Prostate gland (tissue), 2 donors: Measurements from ENCODE around the gene CLPTM1L. TPM values are rescaled to one million over a fixed set of nuclear protein-coding genes. Genes with fewer than 3 reads are reported as not detected.
"Not testable (repeated sequence)": the region's sequence is repeated elsewhere in the genome, so short reads cannot be mapped to it uniquely, and the experiment has no call there.

Experiments used
- DNase-seq: peaks from one replicate; pipeline ENCODE4 v3.0.0-alpha.2; 2019; ENCODE audit warnings: low spot score
- H3K27ac ChIP-seq, 2 donors: fragments of 200-600 bp; sonication (generic); 2 replicates each; pipeline ENCODE4 v1.5.1; 2017 to 2019
- H3K27me3 ChIP-seq: fragments of 200-600 bp; sonication (generic); replicated peaks from 2 replicates; pipeline ENCODE4 v1.5.1; 2019; ENCODE audit not compliant: insufficient read depth
- H3K36me3 ChIP-seq, 2 donors: fragments of 200-600 bp; sonication (generic); 1 replicate in 1 of 2; 2 replicates in 1 of 2; pipeline versions ENCODE4 v1.5.1 to v1.8.1; 2017 to 2019
- H3K4me1 ChIP-seq: fragments of 200-600 bp; sonication (generic); replicated peaks from 2 replicates; pipeline ENCODE4 v1.5.1; 2019
- H3K4me3 ChIP-seq, 2 donors: fragments of 200-600 bp; sonication (generic); 2 replicates each; pipeline ENCODE4 v1.5.1; 2017 to 2019
- H3K9me3 ChIP-seq: fragments of 200-600 bp; sonication (generic); 2 replicates; pipeline ENCODE4 v1.5.1; 2017
- CTCF ChIP-seq, 4 experiments: fragments of 200-600 bp in 2 of 4; fragments of 450-650 bp in 2 of 4; sonication (generic) in 2 of 4; IDR thresholded peaks; 1 replicate in 3 of 4; 2 replicates in 1 of 4; pipeline ENCODE4 v1.5.1; 2016 to 2019; ENCODE audit warnings: antibody characterized with exemption in 4 of 4, mild to moderate bottlenecking in 2 of 4, moderate library complexity in 2 of 4
- POLR2A ChIP-seq: fragments of 450-650 bp; IDR thresholded peaks from one replicate; pipeline ENCODE4 v1.6.1; 2016; ENCODE audit warnings: antibody characterized with exemption, mild to moderate bottlenecking
- POLR2AphosphoS5 ChIP-seq: sonication (generic); formaldehyde crosslinking; IDR thresholded peaks from one replicate; pipeline ENCODE4 v1.6.1; 2017; ENCODE audit warnings: antibody characterized with exemption
- WGBS: methylation state at CpG from one replicate; pipeline ENCODE4 v1.1.5; 2018; 5-methylcytosine and 5-hydroxymethylcytosine counted together
- intact Hi-C: fragments of 100-400 bp; cut with DNase I; formaldehyde crosslinking; loops from one replicate; pipeline ENCODE4 v1.14.2; 2022
- total RNA-seq, 2 donors: library from RNA; depleted of rRNA; stranded (reverse); fragments of >200 nt; gene quantifications; one replicate each; pipeline ENCODE4 v1.1.0, GENCODE V29; 2016

CLPTM1L gene
- total RNA-seq, 2 donors from 2014 or later = 105 to 135 TPM

GRCh38 chr5:1343315-1343751 lies 1.6 kb downstream of the CLPTM1L start:
- Histone ChIP-seq H3K4me1 (peaks cover 5% of the 10 kb centered on the region), H3K27ac (no peak overlapping the region), H3K27me3 (no peaks in the 10 kb centered on the region), H3K4me3 (no peak overlapping the region), H3K36me3 (no peaks in the 10 kb centered on the region), H3K9me3 (no peaks in the 10 kb centered on the region)
- intact Hi-C loops = loop anchor here (10.0 kb wide), 1 partner anchor 301 kb away; no protein-coding TSS in a partner anchor
- TF ChIP-seq CTCF (IDR thresholded peaks at IDR 0.05) = no peak
- TF ChIP-seq POLR2A = no peak
- TF ChIP-seq POLR2AphosphoS5 = no peak
- DNase-seq = no peak
- WGBS = 89% methylated on average over 9 of the region's 9 CpGs

GRCh38 chr5:1342711-1343110 lies 2.2 kb downstream of the CLPTM1L start:
- not testable (repeated sequence) for H3K4me3 ChIP-seq, DNase-seq
- WGBS = 94% methylated on average over 14 of the region's 14 CpGs

DNA sequence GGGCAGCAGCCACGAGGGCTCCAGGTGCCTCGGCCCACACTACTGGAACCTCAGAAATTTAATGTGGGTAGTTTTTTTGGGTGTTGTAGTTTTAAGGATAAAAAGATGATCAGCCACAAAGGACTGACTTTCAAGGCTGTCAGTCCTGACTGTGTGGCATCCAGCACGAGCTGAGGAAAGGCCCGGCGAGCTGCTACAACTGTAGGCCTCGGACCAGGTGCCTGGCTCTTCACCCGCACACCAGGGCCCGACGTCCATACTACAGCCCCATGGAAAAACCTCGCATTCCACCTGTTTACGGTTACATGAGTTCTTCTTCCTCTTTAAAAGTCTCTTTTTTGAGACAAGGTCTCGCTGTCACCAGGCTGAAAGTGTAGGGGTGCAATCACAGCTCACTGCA lies 2.6 kb downstream of the CLPTM1L start:
- intact Hi-C loops = loop anchor here (10.0 kb wide), 1 partner anchor 303 kb away; no protein-coding TSS in a partner anchor
- DNase-seq = no peak
- no peaks in the 10 kb centered on the region for H3K27me3 ChIP-seq
- H3K4me3 ChIP-seq = no peak overlapping the region
- H3K9me3 ChIP-seq = no peaks in the 10 kb centered on the region
- WGBS = 93% methylated on average over 12 of the region's 12 CpGs
- H3K4me1 ChIP-seq = peaks cover 5% of the 10 kb centered on the region
- no peak for TF ChIP-seq CTCF (IDR thresholded peaks at IDR 0.05)
- TF ChIP-seq POLR2AphosphoS5 = no peak
- no peak for TF ChIP-seq POLR2A
- no peak overlapping the region for H3K27ac ChIP-seq
- peaks cover 5% of the 10 kb centered on the region in 2 donors for H3K36me3 ChIP-seq

More at GRCh38 chr5:1342711-1343110, 2.2 kb downstream of the CLPTM1L start:
- not testable (repeated sequence) for H3K9me3 ChIP-seq, H3K4me1 ChIP-seq, H3K27ac ChIP-seq, H3K27me3 ChIP-seq, H3K36me3 ChIP-seq
- intact Hi-C loops = loop anchor here (10.0 kb wide), 1 partner anchor 302 kb away; no protein-coding TSS in a partner anchor

DNA sequence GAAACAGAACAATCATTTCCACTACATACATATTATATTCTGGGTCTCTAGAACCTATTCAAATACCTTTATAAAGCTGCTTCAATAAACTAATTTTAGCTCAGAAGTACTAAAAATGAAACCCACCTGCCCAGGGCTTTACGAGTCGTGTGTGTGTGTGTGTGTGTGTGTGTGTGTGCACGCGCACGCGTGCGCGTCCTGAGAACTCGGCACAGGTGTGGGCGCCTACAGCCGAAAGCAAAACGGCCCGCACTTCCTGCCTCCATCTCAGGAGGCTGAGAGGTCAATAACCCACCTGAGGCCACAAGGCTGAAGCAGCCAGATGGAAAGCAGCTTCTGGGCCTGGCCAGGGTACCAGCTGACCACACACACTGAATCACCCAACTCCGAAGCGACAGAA lies 3.0 kb downstream of the CLPTM1L start:
- TF ChIP-seq POLR2A = no peak
- TF ChIP-seq CTCF (IDR thresholded peaks at IDR 0.05) = no peak
- TF ChIP-seq POLR2AphosphoS5 = no peak
- WGBS = 94% methylated on average over 15 of the region's 15 CpGs
- H3K27ac ChIP-seq = no peak overlapping the region

DNA sequence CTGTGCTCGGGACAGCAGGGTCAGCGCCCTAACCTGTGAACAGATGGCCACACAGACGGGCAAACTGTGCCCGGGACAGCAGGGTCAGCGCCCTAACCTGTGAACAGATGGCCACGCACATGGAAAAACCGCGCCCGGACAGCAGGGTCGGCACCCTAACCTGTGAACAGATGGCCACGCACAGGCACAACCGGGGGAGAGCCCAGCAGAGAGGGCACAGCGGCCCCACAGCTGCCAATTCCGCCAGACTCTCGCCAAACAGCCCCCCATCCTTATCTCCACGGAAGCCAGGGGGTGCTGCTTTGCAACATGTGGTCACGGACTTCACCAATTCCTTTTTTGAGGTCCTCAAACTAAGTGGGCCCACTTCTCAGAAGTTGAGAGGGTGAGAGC lies 5.1 kb downstream of the CLPTM1L start:
- WGBS = 93% methylated on average over 13 of the region's 17 CpGs
- H3K4me1 ChIP-seq, H3K9me3 ChIP-seq, H3K4me3 ChIP-seq, H3K36me3 ChIP-seq, H3K27me3 ChIP-seq, DNase-seq, H3K27ac ChIP-seq: not testable (repeated sequence)
- intact Hi-C loops = loop anchor here (10.0 kb wide), 1 partner anchor 305 kb away; no protein-coding TSS in a partner anchor

More for the DNA sequence above, 3.0 kb downstream of the CLPTM1L start:
- DNase-seq = no peak
- intact Hi-C loops = loop anchor here (10.0 kb wide), 1 partner anchor 303 kb away; no protein-coding TSS in a partner anchor
- Histone ChIP-seq H3K36me3 (peaks cover 6 to 8% of the 10 kb centered on the region in 2 donors), H3K4me3 (no peak overlapping the region), H3K27me3 (no peaks in the 10 kb centered on the region), H3K9me3 (no peaks in the 10 kb centered on the region), H3K4me1 (peaks cover 5% of the 10 kb centered on the region)

- H3K4me1 ChIP-seq, H3K27me3 ChIP-seq, H3K27ac ChIP-seq, DNase-seq, H3K4me3 ChIP-seq, intact Hi-C loops, H3K36me3 ChIP-seq, H3K9me3 ChIP-seq: not testable (repeated sequence)
- WGBS = 94% methylated on average over 30 of the region's 34 CpGs
Observed at GRCh38 chr5:1339139-1339817, 5.6 kb downstream of the CLPTM1L start.
